ENCODE measurements around the gene EXOC2.
A peak's percentile ranks its signal among the peaks of the same experiment; 100 is the strongest.
"Not testable (repeated sequence)": the region's sequence is repeated elsewhere in the genome, so short reads cannot be mapped to it uniquely, and the experiment has no call there.

Gene EXOC2

GRCh38 chr6:710601-711571 is 17.9 kb upstream of the EXOC2 start:
- DNase-seq: peak; percentile 53 to 65

DNA sequence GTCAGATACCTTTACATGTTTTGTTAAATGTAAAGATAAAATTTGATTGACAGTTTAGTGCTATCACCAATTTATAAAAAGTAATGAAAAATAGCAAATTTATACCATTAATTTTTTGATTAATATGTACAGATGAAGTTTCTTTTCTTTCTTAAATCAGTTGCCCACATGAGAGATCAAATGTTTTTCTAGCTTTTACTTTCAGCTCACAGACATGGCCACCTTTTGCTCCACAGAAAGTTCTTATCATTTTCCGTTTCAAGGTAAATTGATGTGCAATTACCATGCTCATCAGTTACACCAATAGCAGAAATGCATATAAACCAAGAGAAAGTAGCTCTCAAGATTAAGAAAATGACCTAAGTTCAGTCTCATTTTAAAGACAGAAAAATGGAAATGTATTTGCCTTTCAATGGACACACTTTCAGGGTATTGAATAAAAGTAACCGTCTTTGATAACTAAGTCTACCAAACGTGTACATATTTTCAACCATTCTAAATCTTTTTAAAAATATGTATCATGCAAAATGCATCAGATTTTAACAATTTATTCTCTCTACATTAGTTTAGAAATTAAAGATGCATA is 16.6 kb upstream of the EXOC2 start:
- no peak for DNase-seq

- DNase-seq: no peak
Observed at GRCh38 chr6:708237-708598, 15.3 kb upstream of the EXOC2 start.

GRCh38 chr6:707576-708236 is 14.8 kb upstream of the EXOC2 start:
- DNase-seq: no peak

DNA sequence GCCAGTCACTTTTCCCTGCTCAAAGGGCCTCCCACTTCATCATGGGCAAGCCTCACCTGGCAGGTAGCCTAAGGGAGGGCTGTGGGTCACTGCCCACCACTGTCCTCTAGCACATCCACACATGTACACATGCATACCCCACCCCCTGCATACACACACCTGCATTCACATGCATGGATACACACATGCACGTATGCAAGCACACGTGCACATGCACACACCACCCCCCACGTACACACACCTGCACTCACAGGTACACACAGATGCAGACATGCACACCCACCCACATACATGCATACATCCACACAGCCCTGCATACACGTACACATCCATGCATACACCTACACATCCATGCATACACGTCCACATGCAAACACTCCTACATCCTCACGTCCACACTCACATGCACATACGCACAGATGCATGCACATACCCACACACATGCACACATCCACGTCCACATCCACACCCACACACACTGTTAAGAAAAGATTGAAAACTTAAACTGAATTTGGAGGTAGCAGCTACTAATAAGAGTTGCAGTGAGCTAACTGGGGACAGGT is 14.0 kb upstream of the EXOC2 start:
- DNase-seq: no peak

- no peak for DNase-seq
Observed at GRCh38 chr6:706146-706545, 13.2 kb upstream of the EXOC2 start.

- DNase-seq: no peak
Observed at GRCh38 chr6:705047-705446, 12.1 kb upstream of the EXOC2 start.

DNA sequence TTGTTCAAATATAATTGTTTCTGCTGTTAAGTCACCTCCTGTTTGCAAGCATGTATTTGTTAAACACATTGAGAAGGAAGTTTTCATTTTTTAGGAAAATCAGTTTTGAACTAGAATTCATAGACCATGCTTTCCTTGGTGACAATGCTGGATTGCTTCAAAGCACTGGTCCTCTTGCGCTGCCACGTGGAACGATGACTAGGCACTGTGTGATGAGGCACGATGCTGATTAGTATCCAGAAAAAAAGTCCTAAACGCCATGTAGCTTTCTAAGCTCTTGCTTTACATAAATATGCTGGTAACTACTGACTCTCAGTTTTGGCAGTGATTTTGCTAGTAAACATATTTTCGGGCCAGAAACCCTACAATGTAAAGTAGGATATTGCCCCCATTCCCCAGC is 11.1 kb upstream of the EXOC2 start:
- no peak for DNase-seq

- no peak for DNase-seq
Observed at GRCh38 chr6:703552-703951, 10.6 kb upstream of the EXOC2 start.

DNA sequence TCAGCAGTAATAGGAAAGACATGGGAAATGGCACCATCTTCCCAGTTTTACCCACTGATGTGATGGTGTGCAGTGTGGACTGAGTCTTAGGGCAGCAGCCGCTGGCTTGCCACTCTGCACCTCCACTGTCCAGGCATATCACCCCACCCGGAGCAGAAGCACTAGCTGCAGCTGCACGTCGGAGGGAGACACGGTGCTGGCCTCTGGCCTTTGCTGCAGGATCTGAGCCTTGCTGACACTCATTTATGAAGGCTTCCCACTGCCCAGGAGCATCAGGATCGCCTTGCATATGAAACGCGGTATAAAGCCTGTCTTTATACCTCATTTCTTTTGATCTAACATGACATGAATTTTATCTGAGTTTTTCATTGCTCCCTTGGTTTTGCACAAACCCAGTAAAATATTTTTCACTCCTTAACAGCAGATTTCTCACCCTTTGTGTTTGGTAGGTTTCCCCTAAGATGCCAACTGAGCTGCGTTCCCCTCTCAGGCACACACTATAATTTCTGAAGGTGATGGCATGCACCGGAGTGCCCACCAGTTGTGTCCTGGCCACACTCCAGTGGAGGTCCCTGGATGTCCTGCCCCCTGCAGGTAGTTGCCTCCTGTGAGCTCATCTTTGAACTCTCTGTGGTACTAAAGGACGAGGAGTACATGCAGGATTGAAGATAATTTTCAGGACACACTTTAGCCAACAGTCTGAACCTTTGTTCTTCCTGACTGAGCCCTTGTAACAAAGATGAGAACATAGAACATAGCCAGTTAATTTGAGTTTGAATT is 9.0 kb upstream of the EXOC2 start:
- no peak for DNase-seq

DNA sequence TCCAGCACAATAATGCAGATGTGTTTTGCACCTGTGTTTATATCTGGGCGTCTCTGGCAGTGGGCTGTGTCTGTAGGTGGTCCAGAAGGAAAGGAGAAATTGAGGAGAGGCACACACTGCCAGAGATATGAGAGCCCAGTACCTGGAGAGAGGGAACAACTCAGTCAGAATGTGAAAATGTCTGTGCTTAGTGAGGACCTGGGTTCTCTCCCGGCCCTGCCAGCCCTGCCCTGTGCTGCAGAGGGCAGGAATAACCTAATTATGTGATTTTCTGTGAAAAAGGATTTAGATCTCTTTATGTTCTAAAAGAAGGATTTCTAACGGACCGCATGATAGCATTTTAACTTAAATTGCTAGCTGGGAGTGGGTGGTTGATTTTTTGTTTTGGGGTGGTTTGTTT is 8.3 kb upstream of the EXOC2 start:
- no peak for DNase-seq

- no peak for DNase-seq
Observed at GRCh38 chr6:700490-700889, 7.6 kb upstream of the EXOC2 start.

- DNase-seq: no peak
Observed at GRCh38 chr6:699319-699718, 6.4 kb upstream of the EXOC2 start.

DNA sequence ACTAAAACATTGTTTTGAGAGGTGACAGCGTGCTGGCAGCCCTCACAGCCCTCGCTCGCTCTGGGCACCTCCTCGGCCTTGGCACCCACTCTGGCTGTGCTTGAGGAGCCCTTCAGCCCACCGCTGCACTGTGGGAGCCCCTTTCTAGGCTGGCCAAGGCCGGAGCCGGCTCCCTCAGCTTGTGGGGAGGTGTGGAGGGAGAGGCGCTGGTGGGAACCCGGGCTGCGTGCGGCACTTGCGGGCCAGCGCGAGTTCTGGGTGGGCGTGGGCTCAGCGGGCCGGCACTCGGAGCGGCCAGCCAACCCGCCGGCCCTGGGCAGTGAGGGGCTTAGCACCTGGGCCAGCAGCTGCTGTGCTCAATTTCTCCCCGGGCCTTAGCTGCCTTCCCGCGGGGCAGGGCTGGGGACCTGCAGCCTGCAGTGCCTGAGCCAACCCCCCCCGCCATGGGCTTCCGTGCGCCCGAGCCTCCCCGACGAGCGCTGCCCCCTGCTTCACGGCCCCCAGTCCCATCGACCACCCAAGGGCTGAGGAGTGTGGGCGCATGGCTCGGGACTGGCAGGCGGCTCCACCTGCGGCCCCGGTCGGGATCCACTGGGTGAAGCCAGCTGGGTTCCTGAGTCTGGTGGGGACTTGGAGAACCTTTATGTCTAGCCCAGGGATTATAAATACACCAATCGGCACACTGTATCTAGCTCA is 1.6 kb upstream of the EXOC2 start:
- not testable (repeated sequence) for DNase-seq

- no peak for DNase-seq
Observed at GRCh38 chr6:693723-694009, 727 bp upstream of the EXOC2 start.

GRCh38 chr6:692356-692851 is 535 bp downstream of the EXOC2 start:
- peak; percentile 78 to 80 for DNase-seq

- no peak for DNase-seq
Observed at GRCh38 chr6:689223-689622, 3.7 kb downstream of the EXOC2 start.

GRCh38 chr6:686497-686896 is 6.4 kb downstream of the EXOC2 start:
- no peak for DNase-seq

GRCh38 chr6:684831-685636 is 7.9 kb downstream of the EXOC2 start:
- no peak for DNase-seq

DNA sequence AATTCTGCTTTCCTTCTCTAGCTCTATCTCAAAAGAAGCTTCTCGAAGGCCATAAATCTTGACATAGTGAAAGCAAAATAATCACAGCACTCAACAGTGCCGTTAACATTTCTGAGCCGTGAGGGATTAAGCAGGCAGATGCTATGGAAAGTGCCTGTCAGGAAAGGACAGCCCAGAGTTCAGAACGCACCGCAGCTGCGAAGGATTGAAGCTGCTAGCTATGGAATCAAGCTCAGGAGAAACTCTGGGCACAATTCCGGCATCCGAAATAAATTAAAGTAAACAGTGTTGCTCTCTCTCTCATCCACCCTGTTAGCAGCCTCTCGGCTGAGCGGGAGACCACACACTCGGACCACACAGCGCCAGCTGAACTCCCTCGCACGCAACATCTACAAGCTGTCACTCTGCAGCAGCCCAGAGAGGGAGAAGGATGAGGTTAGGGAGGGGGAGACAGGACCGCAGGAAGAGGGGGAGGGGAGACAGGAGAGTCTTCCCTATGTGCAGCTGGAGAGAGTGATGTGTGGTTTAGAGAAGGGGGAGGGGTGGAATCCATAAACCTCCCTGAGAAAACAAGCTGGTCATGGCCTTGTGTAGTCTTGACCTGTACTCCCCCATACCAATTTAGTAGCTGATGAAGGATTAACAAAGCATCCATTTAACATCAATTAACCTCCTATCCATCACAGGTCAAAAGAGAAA is 9.0 kb downstream of the EXOC2 start:
- DNase-seq: no peak
